Effector memory CD4-positive, alpha-beta T cell (primary cell): ENCODE measurements around the gene TATDN3.
"Not testable (repeated sequence)": the region's sequence is repeated elsewhere in the genome, so short reads cannot be mapped to it uniquely, and the experiment has no call there.

ENCODE experiments used
- DNase-seq, 3 donors: peaks; one replicate each; pipeline ENCODE4 v3.0.0-alpha.2; 2020
- H3K27ac ChIP-seq: 2 replicates; pipeline ENCODE4 v1.7.0; 2013; ENCODE audit warnings: mild to moderate bottlenecking, low read length, moderate library complexity; ENCODE audit not compliant: insufficient read depth, poor library complexity, severe bottlenecking
- H3K27me3 ChIP-seq: replicated peaks from 2 replicates; pipeline ENCODE4 v1.7.0; 2013; ENCODE audit warnings: mild to moderate bottlenecking, low read length; ENCODE audit not compliant: insufficient read depth, control insufficient read depth, poor library complexity, severe bottlenecking
- H3K36me3 ChIP-seq: 2 replicates; pipeline ENCODE4 v1.7.0; 2013; ENCODE audit warnings: mild to moderate bottlenecking, low read length, moderate library complexity; ENCODE audit not compliant: control insufficient read depth, insufficient read depth
- H3K4me1 ChIP-seq: 2 replicates; pipeline ENCODE4 v1.7.0; 2013; ENCODE audit warnings: low read length, mild to moderate bottlenecking; ENCODE audit not compliant: control insufficient read depth, insufficient read depth, poor library complexity, severe bottlenecking
- H3K4me3 ChIP-seq: 2 replicates; pipeline ENCODE4 v1.7.0; 2013; ENCODE audit warnings: low read length, low read depth, mild to moderate bottlenecking; ENCODE audit not compliant: insufficient read depth, poor library complexity, severe bottlenecking
- H3K9me3 ChIP-seq: 2 replicates; pipeline ENCODE4 v1.7.0; 2013; ENCODE audit warnings: mild to moderate bottlenecking, low read length, moderate library complexity; ENCODE audit not compliant: control insufficient read depth

The TATDN3 gene

GRCh38 chr1:212825798-212826452, 34.2 kb downstream of the TATDN3 start:
- H3K9me3 ChIP-seq, result peaks cover 11% of the 10 kb centered on the region
- H3K4me3 ChIP-seq, result no peak overlapping the region
- H3K27me3 ChIP-seq, result no peaks in the 10 kb centered on the region
- no peaks in the 10 kb centered on the region for H3K36me3 ChIP-seq
- DNase-seq, result no peak
- H3K4me1 ChIP-seq, result no peaks in the 10 kb centered on the region
- no peak overlapping the region for H3K27ac ChIP-seq

GRCh38 chr1:212827171-212827776, 35.6 kb downstream of the TATDN3 start:
- peaks cover 11% of the 10 kb centered on the region for H3K9me3 ChIP-seq
- no peak for DNase-seq
- H3K4me3 ChIP-seq, result no peak overlapping the region
- no peaks in the 10 kb centered on the region for H3K27me3 ChIP-seq
- no peaks in the 10 kb centered on the region for H3K4me1 ChIP-seq
- H3K36me3 ChIP-seq, result no peaks in the 10 kb centered on the region
- H3K27ac ChIP-seq, result no peak overlapping the region

DNA sequence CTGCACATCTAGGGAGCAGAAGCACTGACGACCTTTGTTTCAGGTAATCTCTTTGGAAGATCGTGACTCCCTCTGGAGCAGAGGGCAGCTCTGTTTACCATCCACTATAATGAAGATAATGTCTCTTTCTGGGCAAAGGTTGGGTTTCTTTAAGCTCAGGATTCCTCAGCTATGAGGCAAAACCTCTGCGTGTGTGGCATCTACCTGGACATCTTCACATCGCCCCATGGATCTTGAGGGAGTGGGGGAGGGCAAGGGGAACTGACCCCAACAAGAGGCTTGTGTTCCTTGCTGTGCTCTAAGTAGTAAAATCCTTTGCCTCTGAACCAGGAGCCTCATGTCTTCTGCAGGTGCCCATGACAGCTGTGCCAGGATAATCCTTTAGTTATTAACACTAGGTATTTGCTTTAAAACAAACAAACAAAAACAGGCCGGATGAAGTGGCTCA, 36.2 kb downstream of the TATDN3 start:
- no peak overlapping the region for H3K4me3 ChIP-seq
- no peak overlapping the region for H3K27ac ChIP-seq
- peaks cover 11% of the 10 kb centered on the region for H3K9me3 ChIP-seq
- H3K36me3 ChIP-seq, result no peaks in the 10 kb centered on the region
- DNase-seq, result no peak
- no peaks in the 10 kb centered on the region for H3K4me1 ChIP-seq
- H3K27me3 ChIP-seq, result no peaks in the 10 kb centered on the region

DNA sequence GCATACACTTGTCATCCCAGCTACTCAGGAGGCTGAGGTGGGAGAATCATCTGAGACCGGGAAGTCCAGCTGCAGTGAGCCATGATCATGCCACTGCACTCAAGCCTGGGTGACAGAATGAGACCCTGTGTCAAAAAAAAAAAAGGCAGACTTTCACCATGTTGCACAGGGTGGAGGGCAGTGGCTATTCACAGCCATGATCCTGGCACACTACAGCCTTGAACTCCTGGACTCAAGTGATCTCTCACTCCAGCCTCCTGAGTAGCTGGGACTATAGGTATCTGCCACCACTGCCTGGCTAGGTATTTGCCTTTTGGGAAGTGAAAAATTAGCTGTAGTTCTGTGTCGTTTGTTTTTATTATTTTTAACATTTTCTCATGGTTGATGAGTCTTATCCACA, 36.7 kb downstream of the TATDN3 start:
- no peak for DNase-seq
- Histone ChIP-seq H3K9me3 (peaks cover 11% of the 10 kb centered on the region), H3K36me3 (no peaks in the 10 kb centered on the region), H3K27ac (no peak overlapping the region), H3K4me1 (no peaks in the 10 kb centered on the region), H3K4me3 (no peak overlapping the region), H3K27me3 (no peaks in the 10 kb centered on the region)

- not testable (repeated sequence) for H3K4me1 ChIP-seq, DNase-seq, H3K4me3 ChIP-seq, H3K27me3 ChIP-seq, H3K36me3 ChIP-seq, H3K9me3 ChIP-seq, H3K27ac ChIP-seq
These were observed 41.8 kb downstream of the TATDN3 start for GRCh38 chr1:212833211-212834207.

GRCh38 chr1:212838145-212838544, 46.5 kb downstream of the TATDN3 start:
- Histone ChIP-seq H3K27ac (no peak overlapping the region), H3K9me3 (no peaks in the 10 kb centered on the region), H3K4me1 (no peaks in the 10 kb centered on the region), H3K4me3 (no peak overlapping the region), H3K36me3 (no peaks in the 10 kb centered on the region), H3K27me3 (no peaks in the 10 kb centered on the region)
- DNase-seq, result no peak

GRCh38 chr1:212844521-212844920, 52.8 kb downstream of the TATDN3 start:
- DNase-seq, H3K9me3 ChIP-seq, H3K27me3 ChIP-seq, H3K27ac ChIP-seq, H3K4me1 ChIP-seq, H3K4me3 ChIP-seq, H3K36me3 ChIP-seq: not testable (repeated sequence)

DNA sequence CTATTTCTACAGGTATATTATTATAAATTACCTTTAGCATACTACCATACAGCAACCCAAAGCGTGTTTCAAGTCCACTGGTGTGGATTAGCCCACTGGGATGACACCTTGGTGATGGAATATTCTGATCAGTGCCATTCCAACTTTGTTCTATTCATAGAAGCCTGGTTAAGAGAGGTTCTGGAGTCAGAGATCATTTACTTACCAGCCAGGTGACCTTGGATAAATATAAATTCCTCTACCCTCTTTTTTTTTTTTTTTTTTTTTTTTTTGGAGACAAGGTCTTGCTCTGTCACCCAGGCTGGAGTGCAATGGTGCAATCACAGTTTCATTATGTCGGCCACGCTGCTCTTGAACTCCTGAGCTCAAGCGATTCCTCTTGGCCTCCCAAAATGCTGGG, 55.9 kb downstream of the TATDN3 start, which contains the start of gene SPATA45:
TSS of gene SPATA45 (minus strand) at position 101 of the 400 bp plus-strand sequence. CDS start 11,500 bp downstream, outside the sequence.
- H3K27ac ChIP-seq, result no peak within 1 kb of the TSS
- H3K9me3 ChIP-seq, result no peaks in the 10 kb centered on the region
- no peak within 1 kb of the TSS for H3K4me3 ChIP-seq
- H3K36me3 ChIP-seq, result no peaks in the 10 kb centered on the region
- no peaks in the 10 kb centered on the region for H3K4me1 ChIP-seq
- no peak for DNase-seq
- H3K27me3 ChIP-seq, result no peaks in the 10 kb centered on the region

GRCh38 chr1:212852105-212852688, 60.5 kb downstream of the TATDN3 start:
- H3K4me3 ChIP-seq, result no peak overlapping the region
- no peak for DNase-seq
- H3K4me1 ChIP-seq, result peaks cover 6% of the 10 kb centered on the region

More at GRCh38 chr1:212852105-212852688, 60.5 kb downstream of the TATDN3 start:
- Histone ChIP-seq H3K27ac (no peak overlapping the region), H3K36me3 (no peaks in the 10 kb centered on the region), H3K27me3 (no peaks in the 10 kb centered on the region), H3K9me3 (no peaks in the 10 kb centered on the region)
